H9 (cell line): ENCODE data around the gene GARIN1A. TPM values are rescaled to one million over a fixed set of nuclear protein-coding genes. Genes with fewer than 3 reads are reported as not detected.

Experiments
- DNase-seq: peaks from one replicate; pipeline ENCODE4 v3.0.0-alpha.2; 2017
- H2AFZ ChIP-seq: one replicate; pipeline ENCODE4 v1.6.1; 2013; ENCODE audit warnings: mild to moderate bottlenecking, low read length, control low read depth, moderate library complexity
- H2AK5ac ChIP-seq: 2 replicates; pipeline ENCODE4 v1.6.1; 2013; ENCODE audit warnings: low read length, control low read depth, mixed read lengths; ENCODE audit not compliant: insufficient read length
- H2BK120ac ChIP-seq: one replicate; pipeline ENCODE4 v1.6.1; 2013; ENCODE audit warnings: low read depth, mild to moderate bottlenecking, low read length, control low read depth, inconsistent platforms; ENCODE audit not compliant: poor library complexity, severe bottlenecking
- H2BK12ac ChIP-seq: 2 replicates; pipeline ENCODE4 v1.6.1; 2013; ENCODE audit warnings: low read length, control low read depth, mixed read lengths, low read depth; ENCODE audit not compliant: insufficient read length
- H2BK15ac ChIP-seq: 2 replicates; pipeline ENCODE4 v1.6.1; 2013; ENCODE audit warnings: low read depth, low read length, control low read depth
- H2BK20ac ChIP-seq: one replicate; pipeline ENCODE4 v1.6.1; 2013; ENCODE audit warnings: low read depth, mild to moderate bottlenecking, low read length, control low read depth, inconsistent platforms; ENCODE audit not compliant: poor library complexity, severe bottlenecking
- H2BK5ac ChIP-seq: 2 replicates; pipeline ENCODE4 v1.6.1; 2013; ENCODE audit warnings: low read length, control low read depth, mixed read lengths; ENCODE audit not compliant: insufficient read length
- H3K14ac ChIP-seq: 2 replicates; pipeline ENCODE4 v1.6.1; 2013; ENCODE audit warnings: low read length, control low read depth; ENCODE audit not compliant: insufficient read depth
- H3K18ac ChIP-seq: 2 replicates; pipeline ENCODE4 v1.6.1; 2013; ENCODE audit warnings: low read depth, mild to moderate bottlenecking, mixed read lengths, low read length, control low read depth; ENCODE audit not compliant: insufficient read length
- H3K23ac ChIP-seq: 2 replicates; pipeline ENCODE4 v1.6.1; 2013; ENCODE audit warnings: low read length, control low read depth, mixed read lengths, low read depth; ENCODE audit not compliant: insufficient read length
- H3K23me2 ChIP-seq: 2 replicates; pipeline ENCODE4 v1.6.1; 2013; ENCODE audit warnings: low read depth, mild to moderate bottlenecking, mixed read lengths, low read length, control low read depth; ENCODE audit not compliant: insufficient read length, poor library complexity, severe bottlenecking
- H3K27ac ChIP-seq: 2 replicates; pipeline ENCODE4 v1.5.1; 2013; ENCODE audit warnings: low read length, control low read depth, mixed read lengths, low read depth; ENCODE audit not compliant: insufficient read length
- H3K27me3 ChIP-seq: 2 replicates; pipeline ENCODE4 v1.6.1; 2013; ENCODE audit warnings: low read length, control low read depth, inconsistent platforms; ENCODE audit not compliant: insufficient read depth
- H3K4ac ChIP-seq: 2 replicates; pipeline ENCODE4 v1.6.1; 2013; ENCODE audit warnings: low read depth, mild to moderate bottlenecking, control low read depth, inconsistent platforms, low read length, moderate library complexity
- H3K4me1 ChIP-seq: 2 replicates; pipeline ENCODE4 v1.6.1; 2013; ENCODE audit warnings: low read length, control low read depth, inconsistent platforms; ENCODE audit not compliant: insufficient read depth
- H3K4me2 ChIP-seq: 2 replicates; pipeline ENCODE4 v1.6.1; 2013; ENCODE audit warnings: low read length, control low read depth, mixed read lengths; ENCODE audit not compliant: insufficient read length, insufficient read depth
- H3K56ac ChIP-seq: 2 replicates; pipeline ENCODE4 v1.6.1; 2013; ENCODE audit warnings: low read depth, mild to moderate bottlenecking, mixed read lengths, low read length, control low read depth; ENCODE audit not compliant: insufficient read length
- H3K79me1 ChIP-seq: 2 replicates; pipeline ENCODE4 v1.6.1; 2013; ENCODE audit warnings: low read depth, mild to moderate bottlenecking, moderate library complexity, low read length, control low read depth, inconsistent platforms; ENCODE audit not compliant: insufficient read depth, poor library complexity, severe bottlenecking
- H3K79me2 ChIP-seq: 2 replicates; pipeline ENCODE4 v1.6.1; 2013; ENCODE audit warnings: low read length, control low read depth, inconsistent platforms; ENCODE audit not compliant: insufficient read depth
- H3K9ac ChIP-seq: 2 replicates; pipeline ENCODE4 v1.6.1; 2013; ENCODE audit warnings: low read length, control low read depth, mixed read lengths; ENCODE audit not compliant: insufficient read length; ENCODE audit errors: extremely low read depth
- H3K9me3 ChIP-seq: one replicate; pipeline ENCODE4 v1.6.1; 2013; ENCODE audit warnings: low read depth, low read length, inconsistent platforms; ENCODE audit not compliant: control insufficient read depth
- H3T11ph ChIP-seq: one replicate; pipeline ENCODE4 v1.6.1; 2013; ENCODE audit warnings: mild to moderate bottlenecking, low read length, control low read depth, inconsistent platforms
- H4K20me1 ChIP-seq: one replicate; pipeline ENCODE4 v1.6.1; 2013; ENCODE audit not compliant: control insufficient read depth, insufficient read length, insufficient read depth
- H4K5ac ChIP-seq: 2 replicates; pipeline ENCODE4 v1.6.1; 2013; ENCODE audit warnings: low read depth, mild to moderate bottlenecking, mixed read lengths, low read length, control low read depth; ENCODE audit not compliant: insufficient read length
- H4K8ac ChIP-seq: replicated peaks from 2 replicates; pipeline ENCODE4 v1.6.1; 2013; ENCODE audit warnings: low read length, control low read depth, mixed read lengths, low read depth; ENCODE audit not compliant: insufficient read length
- H4K91ac ChIP-seq: 2 replicates; pipeline ENCODE4 v1.6.1; 2013; ENCODE audit warnings: low read depth, mild to moderate bottlenecking, moderate library complexity, mixed read lengths, low read length, control low read depth; ENCODE audit not compliant: insufficient read length
- H3K27ac Mint-ChIP-seq, 3 experiments: 2 replicates in 2 of 3; 3 replicates in 1 of 3; pipeline ENCODE4 v1.8.0; 2020 to 2021; ENCODE audit warnings: mixed read lengths in 3 of 3, mild to moderate bottlenecking in 1 of 3, moderate library complexity in 1 of 3
- H3K27me3 Mint-ChIP-seq: 2 replicates; pipeline ENCODE4 v1.8.0; 2021; ENCODE audit warnings: low read depth, mild to moderate bottlenecking, moderate library complexity, mixed read lengths
- H3K36me3 Mint-ChIP-seq, 3 experiments: 2 replicates in 2 of 3; 3 replicates in 1 of 3; pipeline ENCODE4 v1.8.0; 2020 to 2021; ENCODE audit warnings: low read depth in 3 of 3, mixed read lengths in 3 of 3; ENCODE audit not compliant: insufficient read depth in 1 of 3
- H3K4me1 Mint-ChIP-seq, 2 experiments: 2 replicates each; pipeline ENCODE4 v1.8.0; 2020; ENCODE audit warnings: mixed read lengths in 2 of 2
- H3K4me3 Mint-ChIP-seq, 2 experiments: 2 replicates in 1 of 2; 3 replicates in 1 of 2; pipeline ENCODE4 v1.8.0; 2020 to 2021; ENCODE audit warnings: mild to moderate bottlenecking in 2 of 2, mixed read lengths in 2 of 2, moderate library complexity in 1 of 2
- H3K9me3 Mint-ChIP-seq, 2 experiments: 2 replicates in 1 of 2; 3 replicates in 1 of 2; pipeline ENCODE4 v1.8.0; 2020; ENCODE audit warnings: mild to moderate bottlenecking in 2 of 2, mixed read lengths in 2 of 2, moderate library complexity in 1 of 2
- WGBS: extraction: QIAGEN DNeasy Blood & Tissue Kit; methylation state at CpG from one replicate; pipeline ENCODE4 v1.1.7; 2013; ENCODE audit warnings: missing lambda C conversion rate, low lambda C conversion rate, mixed read lengths; ENCODE audit not compliant: insufficient read length; ENCODE audit errors: extremely low coverage; 5-methylcytosine and 5-hydroxymethylcytosine counted together
- total RNA-seq: library from RNA; stranded (reverse); gene quantifications from 2 replicates; pipeline ENCODE4 v1.2.1, GENCODE V29; 2021
- TF ChIP-seq, protein P1 (sequence below): fragments of 200-600 bp; sonication (generic); conservative IDR thresholded peaks from 3 replicates; pipeline ENCODE4 v1.8.0; 2021; ENCODE audit warnings: antibody characterized with exemption, mild to moderate bottlenecking

GARIN1A gene
- total RNA-seq, 1 experiment from 2014 or later: 0.98 TPM

DNA sequence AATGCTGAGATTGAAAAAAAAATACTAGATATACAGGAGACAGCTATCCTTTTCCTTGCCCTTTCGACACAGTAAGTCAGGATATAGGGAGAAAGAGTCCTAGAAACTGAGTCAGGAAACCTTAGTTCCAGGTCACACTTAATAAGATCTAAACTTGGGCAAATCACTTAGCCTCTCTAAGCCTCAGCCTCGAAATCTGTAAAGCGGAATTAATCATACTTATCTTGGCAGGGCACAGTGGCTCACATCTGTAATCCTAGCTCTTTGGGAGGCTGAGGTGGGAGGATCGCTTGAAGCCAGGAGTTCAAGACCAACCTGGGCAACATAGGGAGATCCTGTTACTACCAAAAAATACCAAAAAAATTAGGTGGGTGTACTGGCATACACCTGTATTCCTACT is 4.6 kb downstream of the GARIN1A start:
- H3K4me3 Mint-ChIP-seq: no peak overlapping the region
- Histone ChIP-seq H3K9ac (no peak overlapping the region), H3K27ac (no peak overlapping the region), H3K23me2 (no peaks in the 10 kb centered on the region), H3K4me1 (no peaks in the 10 kb centered on the region), H2AK5ac (no peak overlapping the region), H3K9me3 (no peaks in the 10 kb centered on the region), H3K18ac (no peak overlapping the region), H4K5ac (no peak overlapping the region), H2BK5ac (no peak overlapping the region), H3K4ac (no peak overlapping the region), H3K23ac (no peak overlapping the region), H3K79me1 (no peaks in the 10 kb centered on the region), H3K4me2 (no peak overlapping the region), H3K14ac (no peak overlapping the region), H2AFZ (no peak overlapping the region), H3T11ph (no peak overlapping the region), H2BK15ac (no peak overlapping the region), H2BK120ac (no peak overlapping the region), H3K79me2 (no peaks in the 10 kb centered on the region), H2BK12ac (no peak overlapping the region), H2BK20ac (no peak overlapping the region), H3K56ac (no peak overlapping the region), H4K20me1 (no peaks in the 10 kb centered on the region), H4K8ac (no peak overlapping the region), H4K91ac (no peak overlapping the region), H3K27me3 (no peaks in the 10 kb centered on the region)
- no peaks in the 10 kb centered on the region for H3K9me3 Mint-ChIP-seq
- peaks cover 16% of the 10 kb centered on the region for H3K27me3 Mint-ChIP-seq
- no CpG with 5 or more reads among the region's 4 CpGs for WGBS
- no peak overlapping the region for H3K27ac Mint-ChIP-seq
- H3K36me3 Mint-ChIP-seq: no peaks in the 10 kb centered on the region
- no peak for DNase-seq
- TF ChIP-seq, protein P1, sequence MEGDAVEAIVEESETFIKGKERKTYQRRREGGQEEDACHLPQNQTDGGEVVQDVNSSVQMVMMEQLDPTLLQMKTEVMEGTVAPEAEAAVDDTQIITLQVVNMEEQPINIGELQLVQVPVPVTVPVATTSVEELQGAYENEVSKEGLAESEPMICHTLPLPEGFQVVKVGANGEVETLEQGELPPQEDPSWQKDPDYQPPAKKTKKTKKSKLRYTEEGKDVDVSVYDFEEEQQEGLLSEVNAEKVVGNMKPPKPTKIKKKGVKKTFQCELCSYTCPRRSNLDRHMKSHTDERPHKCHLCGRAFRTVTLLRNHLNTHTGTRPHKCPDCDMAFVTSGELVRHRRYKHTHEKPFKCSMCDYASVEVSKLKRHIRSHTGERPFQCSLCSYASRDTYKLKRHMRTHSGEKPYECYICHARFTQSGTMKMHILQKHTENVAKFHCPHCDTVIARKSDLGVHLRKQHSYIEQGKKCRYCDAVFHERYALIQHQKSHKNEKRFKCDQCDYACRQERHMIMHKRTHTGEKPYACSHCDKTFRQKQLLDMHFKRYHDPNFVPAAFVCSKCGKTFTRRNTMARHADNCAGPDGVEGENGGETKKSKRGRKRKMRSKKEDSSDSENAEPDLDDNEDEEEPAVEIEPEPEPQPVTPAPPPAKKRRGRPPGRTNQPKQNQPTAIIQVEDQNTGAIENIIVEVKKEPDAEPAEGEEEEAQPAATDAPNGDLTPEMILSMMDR: no peak
- H3K4me1 Mint-ChIP-seq: peaks cover 3 to 6% of the 10 kb centered on the region in 2 experiments; a peak in 2 of 4 replicates
